HepG2 (cell line): Measurements from ENCODE around the gene MARF1. TPM values are rescaled to one million over a fixed set of nuclear protein-coding genes. Genes with fewer than 3 reads are reported as not detected.
A peak's percentile ranks its signal among the peaks of the same experiment; 100 is the strongest.

ENCODE experiments used
- ATAC-seq: fragments of 200-7000 bp; cut with Tn5 transposase; 3 replicates; pipeline ENCODE4 v1.9.1; 2020; ENCODE audit warnings: mild to moderate bottlenecking, moderate library complexity
- BruUV-seq: library from RNA; stranded (reverse); fragments of 400-500 nt; replicated peaks from 2 replicates; lab custom pipeline; 2021; lab: Mats Ljungman, UMichigan
- CTCF ChIA-PET: fragments of 300-600 bp; formaldehyde crosslinking; extraction: SDS; loops from one replicate; lab custom pipeline; 2021; ENCODE audit warnings: low total read pairs, inconsistent platforms, low intra/inter-chr PET ratio; lab: Yijun Ruan, JAX
- POLR2A ChIA-PET: fragments of 350-600 bp; sonication (Branson Sonifier 250); formaldehyde crosslinking; loops from one replicate; lab custom pipeline; 2020; ENCODE audit warnings: antibody characterized with exemption, inconsistent platforms; lab: Yijun Ruan, JAX
- DNase-seq: peaks from one replicate; pipeline ENCODE4 v3.0.0-alpha.2; 2015; ENCODE audit warnings: low spot score
- FAIRE-seq: peaks from 3 replicates; lab custom pipeline; 2011; peaks lifted over from hg19 to GRCh38; lab: Jason Lieb, UNC
- H2AFZ ChIP-seq: one replicate; pipeline ENCODE4 v1.6.1; 2011; ENCODE audit warnings: low read length, inconsistent platforms
- H3K27ac ChIP-seq: fragments of 300-600 bp; 3 replicates; pipeline ENCODE4 v1.8.0; 2011; ENCODE audit warnings: mixed run types, mild to moderate bottlenecking, mixed read lengths, low read length, inconsistent platforms; ENCODE audit not compliant: insufficient read depth; ENCODE audit errors: extremely low read length
- H3K27me3 ChIP-seq, 2 experiments: fragments of 200-600 bp in 1 of 2; 2 replicates in 1 of 2; 3 replicates in 1 of 2; pipeline versions ENCODE4 v1.6.0 to v1.8.0; 2011; ENCODE audit warnings: low read length in 2 of 2, mild to moderate bottlenecking in 2 of 2, moderate library complexity in 2 of 2, inconsistent platforms in 1 of 2; ENCODE audit not compliant: insufficient read depth in 2 of 2, control insufficient read depth in 1 of 2
- H3K36me3 ChIP-seq, 2 experiments: fragments of 200-600 bp in 1 of 2; replicated peaks in 1 of 2; 2 replicates in 1 of 2; 3 replicates in 1 of 2; pipeline versions ENCODE4 v1.5.1 to v1.8.0; 2011; ENCODE audit warnings: low read length in 2 of 2, inconsistent platforms in 1 of 2; ENCODE audit not compliant: insufficient read depth in 2 of 2, control insufficient read depth in 1 of 2
- H3K4me1 ChIP-seq: 2 replicates; pipeline ENCODE4 v1.5.1; 2012; ENCODE audit warnings: low read length, inconsistent platforms; ENCODE audit not compliant: insufficient read depth
- H3K4me2 ChIP-seq: 2 replicates; pipeline ENCODE4 v1.6.0; 2011; ENCODE audit warnings: low read depth, low read length, inconsistent platforms
- H3K4me3 ChIP-seq, 3 experiments: fragments of 200-600 bp in 1 of 3; sonication (generic), shearing (Covaris generic) in 1 of 3; replicated peaks in 1 of 3; 2 replicates each; pipeline ENCODE4 v1.5.1; 2011 to 2016; ENCODE audit warnings: low read length in 3 of 3, inconsistent platforms in 2 of 3, low read depth in 2 of 3, mild to moderate bottlenecking in 2 of 3, control low read depth in 1 of 3, mixed read lengths in 1 of 3; ENCODE audit not compliant: insufficient read depth in 1 of 3
- H3K79me2 ChIP-seq: one replicate; pipeline ENCODE4 v1.6.1; 2011; ENCODE audit warnings: low read length, inconsistent platforms; ENCODE audit not compliant: insufficient read depth
- H3K9ac ChIP-seq: 2 replicates; pipeline ENCODE4 v1.6.0; 2011; ENCODE audit warnings: mild to moderate bottlenecking, low read depth, low read length, inconsistent platforms; ENCODE audit not compliant: insufficient read depth
- H3K9me3 ChIP-seq: 2 replicates; pipeline ENCODE4 v1.5.1; 2012; ENCODE audit warnings: mild to moderate bottlenecking, low read length
- H4K20me1 ChIP-seq: 2 replicates; pipeline ENCODE4 v1.6.0; 2011; ENCODE audit warnings: inconsistent platforms, mild to moderate bottlenecking, low read length, moderate library complexity; ENCODE audit not compliant: insufficient read depth
- ADNP ChIP-seq: sonication (generic); formaldehyde crosslinking; IDR thresholded peaks from 2 replicates; pipeline ENCODE4 v1.4.0; 2020; ENCODE audit warnings: missing genetic modification reagents
- BCL6 ChIP-seq: IDR thresholded peaks from 2 replicates; pipeline ENCODE4 v1.6.1; 2016; ENCODE audit warnings: missing genetic modification reagents, missing compliant biosample characterization
- GFI1 ChIP-seq: sonication (generic); formaldehyde crosslinking; IDR thresholded peaks from 2 replicates; pipeline ENCODE4 v1.5.0; 2020; ENCODE audit warnings: missing genetic modification reagents, mild to moderate bottlenecking, borderline replicate concordance
- JARID2 ChIP-seq: sonication (generic); formaldehyde crosslinking; IDR thresholded peaks from 2 replicates; pipeline ENCODE4 v1.8.1; 2023; ENCODE audit warnings: missing genetic modification reagents, inconsistent platforms; ENCODE audit not compliant: insufficient replicate concordance
- MAFK ChIP-seq, 2 experiments: IDR thresholded peaks in 1 of 2; conservative IDR thresholded peaks in 1 of 2; 2 replicates each; pipeline ENCODE4 v1.6.1; 2011; ENCODE audit warnings: improper control_type of control experiment in 2 of 2, low read length in 2 of 2
- MLX ChIP-seq: IDR thresholded peaks from 2 replicates; pipeline ENCODE4 v1.6.1; 2016
- RERE ChIP-seq: IDR thresholded peaks from 2 replicates; pipeline ENCODE4 v1.6.1; 2016; ENCODE audit warnings: low read depth, missing genetic modification reagents, missing compliant biosample characterization
- SAFB2 ChIP-seq: sonication (generic); formaldehyde crosslinking; IDR thresholded peaks from 2 replicates; pipeline ENCODE4 v1.5.1; 2020; ENCODE audit warnings: missing genetic modification reagents, low read depth, mild to moderate bottlenecking, borderline replicate concordance
- U2AF1 ChIP-seq: fragments of 200-400 bp; formaldehyde crosslinking; optimal IDR thresholded peaks from 2 replicates; pipeline ENCODE3; 2017; ENCODE audit warnings: mild to moderate bottlenecking, low read depth, low read length
- ZKSCAN8 ChIP-seq: IDR thresholded peaks from 2 replicates; pipeline ENCODE4 v1.6.1; 2016; ENCODE audit warnings: borderline replicate concordance, missing genetic modification reagents, missing compliant biosample characterization
- ZNF251 ChIP-seq: sonication (generic); formaldehyde crosslinking; IDR thresholded peaks from 2 replicates; pipeline ENCODE4 v1.9.0; 2021; ENCODE audit warnings: mild to moderate bottlenecking, missing genetic modification reagents
- ZNF329 ChIP-seq: sonication (generic); formaldehyde crosslinking; IDR thresholded peaks from 2 replicates; pipeline ENCODE4 v1.9.0; 2021; ENCODE audit warnings: low read depth, mild to moderate bottlenecking, missing genetic modification reagents
- ZNF34 ChIP-seq: sonication (generic); formaldehyde crosslinking; IDR thresholded peaks from 2 replicates; pipeline ENCODE4 v1.4.0; 2020; ENCODE audit warnings: mild to moderate bottlenecking, missing genetic modification reagents, borderline replicate concordance
- ZNF549 ChIP-seq: sonication (generic); formaldehyde crosslinking; IDR thresholded peaks from 2 replicates; pipeline ENCODE4 v1.5.0; 2020; ENCODE audit warnings: missing genetic modification reagents
- ZNF800 ChIP-seq: sonication (generic); formaldehyde crosslinking; IDR thresholded peaks from 2 replicates; pipeline ENCODE4 v1.4.0; 2020; ENCODE audit warnings: missing genetic modification reagents
- WGBS: methylation state at CpG from one replicate; pipeline ENCODE4 v1.1.6; 2017; ENCODE audit warnings: low lambda C conversion rate; 5-methylcytosine and 5-hydroxymethylcytosine counted together
- in situ Hi-C: cut with HindIII; loops from 2 replicates; pipeline ENCODE4 v1.10.0; 2017; ENCODE audit warnings: low pct_unique_long_range_greater_than_20kb; ENCODE audit not compliant: extremely low pct_ligation_motif_present
- intact Hi-C: fragments of 100-400 bp; cut with micrococcal nuclease; formaldehyde crosslinking; loops from one replicate; pipeline ENCODE4 v1.10.0; 2022; ENCODE audit not compliant: unreplicated experiment
- polyA plus RNA-seq, 8 experiments: library from polyadenylated mRNA; depleted of rRNA in 3 of 8; stranded (reverse) in 7 of 8; unstranded in 1 of 8; fragments of >200 nt; fragmentation: Illumina TruSeq in 4 of 8; extraction: Trizol in 4 of 8; gene quantifications; 2 replicates each; pipeline versions ENCODE4 v1.2.1 to v1.2.3, GENCODE V29; 2011 to 2016; ENCODE audit warnings: low read depth in 4 of 8, missing spikeins in 1 of 8, mixed read lengths in 1 of 8; ENCODE audit not compliant: insufficient read depth in 1 of 8
- total RNA-seq, 5 experiments: library from RNA; depleted of rRNA; stranded (reverse); fragments of >200 nt; fragmentation: Illumina TruSeq; extraction: Trizol; gene quantifications; 2 replicates each; pipeline ENCODE4 v1.2.3, GENCODE V29; 2016; ENCODE audit warnings: low read depth in 1 of 5

MARF1 gene
- total and polyA plus RNA-seq, 2 of the 13 experiments (the other 11 are each of a cell fraction or from before 2014, with no cell fraction given): 8.7 to 20.7 TPM

GRCh38 chr16:15553313-15554088 is 89.5 kb downstream of the MARF1 start:
- Histone ChIP-seq H3K4me1 (peaks cover 18% of the 10 kb centered on the region), H3K9me3 (no peaks in the 10 kb centered on the region), H3K79me2 (no peaks in the 10 kb centered on the region), H4K20me1 (no peaks in the 10 kb centered on the region), H3K4me2 (no peak overlapping the region), H2AFZ (no peak overlapping the region), H3K36me3 (no peaks in the 10 kb centered on the region), H3K4me3 (no peak overlapping the region), H3K9ac (no peak overlapping the region), H3K27me3 (no peaks in the 10 kb centered on the region), H3K27ac (no peak overlapping the region)
- ATAC-seq: no peak
- intact Hi-C loops: loop anchor here (1.0 kb wide), 1 partner anchor 88 kb away; no protein-coding TSS in a partner anchor
- ChIA-PET POLR2A (interaction anchor here (0.7 to 5.0 kb wide), 3 partner anchors 22 to 89 kb away, joined by 4 to 15 read pairs (median 7); partner anchors contain the start of gene MARF1), CTCF (no interaction called here)
- FAIRE-seq: no peak
- BruUV-seq: no TSS peak
- 64% methylated on average over 10 of the region's 10 CpGs for WGBS
- in situ Hi-C loops: no loop called here
- no peak for DNase-seq
- TF ChIP-seq MAFK (conservative IDR thresholded peaks at IDR 0.05 in 1 of 2, IDR thresholded peaks at IDR 0.05 in 1 of 2; ENCODE audit: low read length in 2 of 2) (no peak), JARID2 (CRISPR knock-in tag) (no peak), ZKSCAN8 (CRISPR knock-in tag) (no peak), RERE (CRISPR knock-in tag) (no peak), ZNF329 (CRISPR knock-in tag) (no peak), MLX (CRISPR knock-in tag) (no peak), GFI1 (CRISPR knock-in tag) (no peak), BCL6 (CRISPR knock-in tag) (no peak), ZNF34 (CRISPR knock-in tag) (no peak), ZNF251 (CRISPR knock-in tag) (no peak), ZNF800 (CRISPR knock-in tag) (no peak), SAFB2 (CRISPR knock-in tag) (no peak), U2AF1 (no peak), ADNP (CRISPR knock-in tag) (peak; percentile 54; the same call in 1 of the 2 replicates), ZNF549 (no peak)
